HG03060 (cell line): ENCODE results near the gene CES3.

Source experiments
- ATAC-seq: cut with Tn5 transposase; IDR thresholded peaks from one replicate; pipeline ENCODE4 v1.9.1; 2021; ENCODE audit warnings: low read depth, moderate number of reproducible peaks; ENCODE audit not compliant: unreplicated experiment

CES3 gene

GRCh38 chr16:66996983-66997358, 35.9 kb downstream of the CES3 start:
- ATAC-seq: no peak

- no peak for ATAC-seq
Measured at GRCh38 chr16:67000384-67001351, 39.6 kb downstream of the CES3 start.

- no peak for ATAC-seq
Measured at GRCh38 chr16:67001726-67002125, 40.7 kb downstream of the CES3 start.

GRCh38 chr16:67006930-67007658, 46.0 kb downstream of the CES3 start:
- ATAC-seq: no peak

GRCh38 chr16:67009158-67009557, 48.1 kb downstream of the CES3 start:
- no peak for ATAC-seq

GRCh38 chr16:67011274-67011673, 50.2 kb downstream of the CES3 start:
- ATAC-seq: no peak

GRCh38 chr16:67013233-67013822, 52.3 kb downstream of the CES3 start:
- no peak for ATAC-seq

- ATAC-seq: no peak
Measured at GRCh38 chr16:67013823-67014633, 53.0 kb downstream of the CES3 start.

GRCh38 chr16:67014634-67015312, 53.7 kb downstream of the CES3 start:
- ATAC-seq: no peak

GRCh38 chr16:67015313-67015731, 54.3 kb downstream of the CES3 start:
- ATAC-seq: no peak

- ATAC-seq: no peak
Measured at GRCh38 chr16:67016143-67016542, 55.1 kb downstream of the CES3 start.

- ATAC-seq: no peak
Measured at GRCh38 chr16:67016681-67017420, 55.8 kb downstream of the CES3 start.

- ATAC-seq: no peak
Measured at GRCh38 chr16:67017421-67017750, 56.3 kb downstream of the CES3 start.

- ATAC-seq: peak; percentile 95
Measured at GRCh38 chr16:67017810-67018488, 56.9 kb downstream of the CES3 start.

- no peak for ATAC-seq
Measured at GRCh38 chr16:67019171-67019570, 58.1 kb downstream of the CES3 start.

- ATAC-seq: no peak
Measured at GRCh38 chr16:67021321-67021720, 60.3 kb downstream of the CES3 start.

- ATAC-seq: no peak
Measured at GRCh38 chr16:67022531-67023214, 61.6 kb downstream of the CES3 start.

- ATAC-seq: no peak
Measured at GRCh38 chr16:67023689-67024088, 62.6 kb downstream of the CES3 start.
